Omental fat pad (tissue), 4 donors: ENCODE measurements around the gene HCFC1R1. TPM values are rescaled to one million over a fixed set of nuclear protein-coding genes. Genes with fewer than 3 reads are reported as not detected.
"Not testable (repeated sequence)": the region's sequence is repeated elsewhere in the genome, so short reads cannot be mapped to it uniquely, and the experiment has no call there.

ENCODE experiments used
- ATAC-seq: fragments of 150-250 bp; one replicate; pipeline ENCODE4 v1.9.1; 2016; ENCODE audit warnings: mild to moderate bottlenecking, moderate library complexity; ENCODE audit not compliant: low FRiP score
- DNase-seq: peaks from one replicate; pipeline ENCODE4 v3.0.0-alpha.2; 2019; ENCODE audit warnings: low spot score
- CTCF ChIP-seq, 3 donors: fragments of 450-650 bp; IDR thresholded peaks; one replicate each; pipeline ENCODE4 v1.5.1; 2016 to 2017; ENCODE audit warnings: antibody characterized with exemption in 3 of 3, mild to moderate bottlenecking in 3 of 3, moderate library complexity in 2 of 3
- total RNA-seq, 4 donors: library from RNA; depleted of rRNA; stranded (reverse); fragments of >200 nt; gene quantifications; one replicate each; pipeline ENCODE4 v1.1.0, GENCODE V29; 2016

Gene HCFC1R1
- total RNA-seq, 4 donors from 2014 or later, result 8.5 to 20.6 (median 13.1) TPM

GRCh38 chr16:3054965-3055733 lies 31.4 kb upstream of the HCFC1R1 start:
- DNase-seq, result no peak
- TF ChIP-seq CTCF (IDR thresholded peaks at IDR 0.05), result no peak
- ATAC-seq, result no peak

GRCh38 chr16:3053330-3053710 lies 29.6 kb upstream of the HCFC1R1 start:
- ATAC-seq, DNase-seq: not testable (repeated sequence)

- DNase-seq, ATAC-seq: not testable (repeated sequence)
Measured at GRCh38 chr16:3052571-3053329, 29.0 kb upstream of the HCFC1R1 start.

GRCh38 chr16:3051494-3051893 lies 27.8 kb upstream of the HCFC1R1 start:
- ATAC-seq (no peak), DNase-seq (no peak)
- no peak for TF ChIP-seq CTCF (IDR thresholded peaks at IDR 0.05)

GRCh38 chr16:3051009-3051408 lies 27.3 kb upstream of the HCFC1R1 start:
- no peak for TF ChIP-seq CTCF (IDR thresholded peaks at IDR 0.05)
- DNase-seq, result no peak
- no peak for ATAC-seq

GRCh38 chr16:3050487-3050886 lies 26.7 kb upstream of the HCFC1R1 start:
- TF ChIP-seq CTCF (IDR thresholded peaks at IDR 0.05), result no peak
- ATAC-seq, result no peak
- no peak for DNase-seq

GRCh38 chr16:3049921-3050481 lies 26.3 kb upstream of the HCFC1R1 start:
- TF ChIP-seq CTCF (IDR thresholded peaks at IDR 0.05), result no peak
- DNase-seq, result no peak
- no peak for ATAC-seq

- TF ChIP-seq CTCF (IDR thresholded peaks at IDR 0.05), result no peak
- ATAC-seq, result no peak
- no peak for DNase-seq
Measured at GRCh38 chr16:3047387-3047720, 23.6 kb upstream of the HCFC1R1 start.
